SK-N-SH treated with all-trans-retinoic acid at 6 μM for 48 hours (cell line): Measurements from ENCODE around the gene RBM38.

ENCODE experiments used
- ARNTL ChIP-seq: fragments of 450-650 bp; formaldehyde crosslinking; IDR thresholded peaks from 2 replicates; pipeline ENCODE4 v1.5.0; 2020; ENCODE audit warnings: low read depth, mild to moderate bottlenecking, moderate library complexity, borderline replicate concordance
- BACH2 ChIP-seq: fragments of 250-450 bp; sonication (Bioruptor Pico); IDR thresholded peaks from 2 replicates; pipeline ENCODE4 v1.9.0; 2021; ENCODE audit warnings: mild to moderate bottlenecking, borderline replicate concordance
- CSDC2 ChIP-seq: fragments of 250-450 bp; sonication (Bioruptor Pico); IDR thresholded peaks from 2 replicates; pipeline ENCODE4 v1.5.0; 2020; ENCODE audit warnings: mild to moderate bottlenecking, moderate library complexity
- GLIS3 ChIP-seq: fragments of 250-450 bp; sonication (Bioruptor Pico); IDR thresholded peaks from 2 replicates; pipeline ENCODE4 v1.5.0; 2020; ENCODE audit warnings: mild to moderate bottlenecking, moderate library complexity
- OSR1 ChIP-seq: fragments of 250-450 bp; sonication (Bioruptor Pico); IDR thresholded peaks from 2 replicates; pipeline ENCODE4 v1.8.0; 2022; ENCODE audit warnings: moderate library complexity, mild to moderate bottlenecking, inconsistent platforms
- SNAI2 ChIP-seq: fragments of 250-450 bp; sonication (Bioruptor Pico); IDR thresholded peaks from 2 replicates; pipeline ENCODE4 v1.5.0; 2020; ENCODE audit warnings: mild to moderate bottlenecking, moderate library complexity
- TSHZ2 ChIP-seq: fragments of 250-450 bp; sonication (Bioruptor Pico); IDR thresholded peaks from 2 replicates; pipeline ENCODE4 v1.5.0; 2020; ENCODE audit warnings: mild to moderate bottlenecking, moderate library complexity
- ZFP30 ChIP-seq: fragments of 450-650 bp; formaldehyde crosslinking; IDR thresholded peaks from 2 replicates; pipeline ENCODE4 v1.5.0; 2022; ENCODE audit warnings: mild to moderate bottlenecking, moderate library complexity
- ZNF565 ChIP-seq: fragments of 450-650 bp; formaldehyde crosslinking; conservative IDR thresholded peaks from 2 replicates; pipeline ENCODE4 v1.5.0; 2020; ENCODE audit warnings: low read depth, mild to moderate bottlenecking, moderate library complexity
- ZNF8 ChIP-seq: fragments of 450-650 bp; formaldehyde crosslinking; IDR thresholded peaks from 2 replicates; pipeline ENCODE4 v1.5.0; 2020; ENCODE audit warnings: mild to moderate bottlenecking, moderate library complexity

- TF ChIP-seq CSDC2 (no peak), BACH2 (CRISPR knock-in tag) (no peak), ZFP30 (CRISPR knock-in tag) (no peak), ARNTL (no peak), OSR1 (no peak), SNAI2 (CRISPR knock-in tag) (no peak), ZNF8 (CRISPR knock-in tag) (no peak), GLIS3 (CRISPR knock-in tag) (no peak), ZNF565 (CRISPR knock-in tag) (no peak), TSHZ2 (CRISPR knock-in tag) (no peak)
Measured at GRCh38 chr20:57420571-57421252, 29.5 kb downstream of the RBM38 start.
